ENCODE results near the gene TRAPPC14. TPM values are rescaled to one million over a fixed set of nuclear protein-coding genes. Genes with fewer than 3 reads are reported as not detected.

TRAPPC14 gene
- total RNA-seq = 27.1 TPM
- 14.8 TPM for polyA plus RNA-seq (ENCODE audit: insufficient read depth, low read depth, low replicate concordance)
- long read RNA-seq, donor 1, partial matches to known transcripts = 0 of 1 reads
- long read RNA-seq, donor 1, other reads (novel, unspliced or antisense) = 0 of 1 reads
- long read RNA-seq, donor 2, partial matches to known transcripts = 0 of 3 reads
- long read RNA-seq, donor 2, other reads (novel, unspliced or antisense) = 0 of 3 reads
- long read RNA-seq, donor 3, partial matches to known transcripts = 0 of 4 reads
- long read RNA-seq, donor 3, other reads (novel, unspliced or antisense) = 0 of 4 reads
- long read RNA-seq, donor 4, partial matches to known transcripts = 0 of 3 reads
- long read RNA-seq, donor 4, other reads (novel, unspliced or antisense) = 0 of 3 reads
- long read RNA-seq, donor 5 = 0 reads
- long read RNA-seq, donor 6, partial matches to known transcripts = 0 of 2 reads
- long read RNA-seq, donor 6, other reads (novel, unspliced or antisense) = 0 of 2 reads
- long read RNA-seq, donor 7, partial matches to known transcripts = 10 of 24 reads
- long read RNA-seq, donor 7, other reads (novel, unspliced or antisense) = 7 of 24 reads
- long read RNA-seq, donor 8, partial matches to known transcripts = 0 of 3 reads
- long read RNA-seq, donor 8, other reads (novel, unspliced or antisense) = 0 of 3 reads
- long read RNA-seq, donor 9, partial matches to known transcripts = 0 of 1 reads
- long read RNA-seq, donor 9, other reads (novel, unspliced or antisense) = 0 of 1 reads
- long read RNA-seq, donor 10, partial matches to known transcripts = 0 of 1 reads
- long read RNA-seq, donor 10, other reads (novel, unspliced or antisense) = 0 of 1 reads

DNA sequence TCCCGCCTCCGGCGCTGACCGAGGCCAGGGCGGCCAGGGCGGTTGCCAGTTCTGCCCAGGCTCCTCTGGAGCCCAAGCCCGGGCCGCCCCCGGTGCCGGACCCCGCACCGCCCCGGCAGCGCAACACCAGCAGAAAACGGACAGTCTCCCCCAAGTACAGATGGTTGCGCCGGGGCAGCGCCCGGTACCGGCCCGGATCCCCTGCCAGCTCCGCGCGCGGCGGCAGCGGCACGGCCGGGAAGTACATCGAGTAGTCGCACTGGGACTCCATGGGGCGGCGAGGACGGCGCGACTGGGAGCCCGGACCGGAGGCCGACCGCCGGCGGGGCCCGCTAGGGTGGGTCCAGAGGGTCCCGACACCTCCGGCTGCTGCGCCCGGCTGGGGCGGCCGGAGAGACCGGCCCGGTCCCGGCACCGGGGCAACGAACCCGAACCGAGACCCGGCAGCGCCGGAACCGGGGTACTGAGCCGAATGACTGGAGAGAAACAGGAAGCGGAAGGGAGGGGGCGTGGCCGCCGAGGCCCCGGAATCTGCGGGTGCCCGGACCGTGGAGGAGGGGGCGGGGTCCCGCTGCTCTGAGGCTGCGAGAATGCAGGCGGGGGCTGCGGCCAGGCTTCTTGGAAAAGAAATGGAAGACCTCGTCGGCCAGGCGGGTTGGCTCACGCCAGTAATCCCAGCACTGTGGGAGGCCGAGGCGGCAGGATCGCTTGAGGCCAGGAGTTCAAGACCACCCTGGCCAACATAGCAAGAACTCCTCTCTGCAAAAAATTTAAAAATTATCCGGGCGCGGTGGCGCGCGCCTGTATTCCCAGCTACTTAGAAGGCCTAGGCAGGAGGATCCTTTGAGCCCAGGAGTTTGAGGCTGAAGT is at the start of gene TRAPPC14:
TRAPPC14 (minus strand) TSS at position 495 of the 870 bp plus-strand sequence; CDS start at position 271, 224 bp downstream.
- peak within 1 kb of the TSS; percentile 61 to 72 (median 71) for H3K4me3 ChIP-seq (ENCODE audit: low read length in 3 of 3)
- FAIRE-seq = no peak
- H3K4me1 ChIP-seq (ENCODE audit: control insufficient read depth in 2 of 3, insufficient read depth in 2 of 3, low read depth in 1 of 3, low read length in 3 of 3) = peaks cover 0 to 8% (median 4%) of the 10 kb centered on the region in 3 donors
- DNase-seq = peak; percentile 96 to 97 (median 97)
- no peaks in the 10 kb centered on the region for H3K9me3 ChIP-seq (ENCODE audit: control insufficient read depth in 2 of 3, insufficient read depth in 1 of 3, low read length in 3 of 3)
- no peaks in the 10 kb centered on the region for H3K27me3 ChIP-seq (ENCODE audit: control insufficient read depth, insufficient read depth, low read length)
- H3K27ac ChIP-seq (ENCODE audit: low read depth in 2 of 2, low read length in 2 of 2) = peak within 1 kb of the TSS; percentile 13 to 51
- H3K9ac ChIP-seq (ENCODE audit: low read length in 3 of 3) = peak within 1 kb of the TSS; percentile 31 to 75 (median 61)
- no peak for TF ChIP-seq CTCF (IDR thresholded peaks at IDR 0.05; ENCODE audit: borderline replicate concordance, extremely low read depth, insufficient read depth)
- intact Hi-C loops (cut with DNase I) = no loop called here
- peaks cover 2 to 18% (median 3%) of the 10 kb centered on the region in 3 donors for H3K36me3 ChIP-seq (ENCODE audit: control insufficient read depth in 2 of 3, insufficient read depth in 3 of 3, low read length in 3 of 3)

DNA sequence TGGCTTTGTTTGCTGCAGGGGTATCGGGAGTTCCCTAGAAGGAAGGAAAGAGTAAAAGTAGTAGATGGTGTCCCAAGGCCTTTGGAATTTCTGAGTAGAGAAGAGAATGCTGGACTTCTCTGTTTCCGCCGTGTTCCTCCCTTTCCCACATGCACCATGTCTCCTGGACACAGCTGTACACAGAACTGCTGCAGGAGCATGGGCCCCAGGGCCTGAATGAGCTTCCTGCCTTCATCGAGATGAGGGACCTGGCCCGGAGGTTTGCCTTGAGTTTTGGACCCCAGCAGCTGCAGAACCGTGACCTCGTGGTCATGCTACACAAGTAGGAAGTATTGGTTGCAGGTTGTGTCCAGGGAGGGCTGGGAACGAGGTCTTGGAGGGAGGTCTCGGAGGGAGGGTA is 45.9 kb upstream of the TRAPPC14 start:
- no peaks in the 10 kb centered on the region for H3K27me3 ChIP-seq (ENCODE audit: control insufficient read depth, insufficient read depth, low read length)
- H3K9me3 ChIP-seq (ENCODE audit: control insufficient read depth in 2 of 3, insufficient read depth in 1 of 3, low read length in 3 of 3) = no peaks in the 10 kb centered on the region
- no peak overlapping the region for H3K9ac ChIP-seq (ENCODE audit: low read length in 3 of 3)
- no peak for DNase-seq
- no peak overlapping the region for H3K4me3 ChIP-seq (ENCODE audit: low read length in 3 of 3)
- no peak overlapping the region for H3K27ac ChIP-seq (ENCODE audit: low read depth in 2 of 2, low read length in 2 of 2)
- no peaks in the 10 kb centered on the region for H3K36me3 ChIP-seq (ENCODE audit: control insufficient read depth in 2 of 3, insufficient read depth in 3 of 3, low read length in 3 of 3)
- peaks cover 0 to 8% (median 0%) of the 10 kb centered on the region in 3 donors for H3K4me1 ChIP-seq (ENCODE audit: control insufficient read depth in 2 of 3, insufficient read depth in 2 of 3, low read depth in 1 of 3, low read length in 3 of 3)
- no peak for TF ChIP-seq CTCF (IDR thresholded peaks at IDR 0.05; ENCODE audit: borderline replicate concordance, extremely low read depth, insufficient read depth)
- no peak for FAIRE-seq
- intact Hi-C loops (cut with DNase I) = no loop called here

DNA sequence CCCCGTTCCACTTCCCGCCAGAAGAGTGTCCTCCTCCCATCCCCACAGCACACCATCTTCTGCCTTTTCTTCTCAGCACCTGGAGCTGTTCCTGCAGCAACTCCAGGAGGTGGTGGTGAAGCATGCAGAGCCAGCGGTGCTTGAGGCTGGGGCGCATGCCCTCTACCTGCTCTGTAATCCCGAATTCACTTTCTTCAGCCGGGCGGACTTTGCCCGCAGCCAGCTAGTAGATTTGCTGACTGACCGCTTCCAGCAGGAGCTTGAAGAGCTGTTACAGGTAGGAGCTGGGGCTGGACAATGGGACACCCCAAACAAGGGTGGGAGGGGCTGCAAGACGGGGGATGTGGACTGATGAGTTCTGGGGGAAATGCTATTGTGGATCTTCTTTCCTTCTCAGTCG is 42.2 kb upstream of the TRAPPC14 start:
- FAIRE-seq (no peak), DNase-seq (peak in 3 of 5 donors; percentile 41 to 60 (median 49))
- Histone ChIP-seq H3K4me1 (ENCODE audit: control insufficient read depth in 2 of 3, insufficient read depth in 2 of 3, low read depth in 1 of 3, low read length in 3 of 3) (no peaks in the 10 kb centered on the region), H3K36me3 (ENCODE audit: control insufficient read depth in 2 of 3, insufficient read depth in 3 of 3, low read length in 3 of 3) (no peaks in the 10 kb centered on the region), H3K4me3 (ENCODE audit: low read length in 3 of 3) (no peak overlapping the region), H3K27ac (ENCODE audit: low read depth in 2 of 2, low read length in 2 of 2) (no peak overlapping the region), H3K9me3 (ENCODE audit: control insufficient read depth in 2 of 3, insufficient read depth in 1 of 3, low read length in 3 of 3) (no peaks in the 10 kb centered on the region), H3K27me3 (ENCODE audit: control insufficient read depth, insufficient read depth, low read length) (no peaks in the 10 kb centered on the region), H3K9ac (ENCODE audit: low read length in 3 of 3) (no peak overlapping the region)
- no peak for TF ChIP-seq CTCF (IDR thresholded peaks at IDR 0.05; ENCODE audit: borderline replicate concordance, extremely low read depth, insufficient read depth)
- intact Hi-C loops (cut with DNase I) = no loop called here

All from kidney (tissue), 22 donors.